Measurements from ENCODE around the gene RDX.

Gene RDX

GRCh38 chr11:110185599-110185998 lies 110.8 kb downstream of the RDX start:
- TF ChIP-seq CTCF (IDR thresholded peaks at IDR 0.05; ENCODE audit: control extremely low read depth, extremely low read depth, low read depth, missing control alignments): no peak
- ChIA-PET POLR2A (no interaction called here), CTCF (interaction anchor here (1.0 to 3.9 kb wide), 3 partner anchors 10 to 15 kb away, joined by 3 to 16 read pairs (median 12); no protein-coding TSS in a partner anchor)
- DNase-seq (ENCODE audit: extremely low spot score): no peak

DNA sequence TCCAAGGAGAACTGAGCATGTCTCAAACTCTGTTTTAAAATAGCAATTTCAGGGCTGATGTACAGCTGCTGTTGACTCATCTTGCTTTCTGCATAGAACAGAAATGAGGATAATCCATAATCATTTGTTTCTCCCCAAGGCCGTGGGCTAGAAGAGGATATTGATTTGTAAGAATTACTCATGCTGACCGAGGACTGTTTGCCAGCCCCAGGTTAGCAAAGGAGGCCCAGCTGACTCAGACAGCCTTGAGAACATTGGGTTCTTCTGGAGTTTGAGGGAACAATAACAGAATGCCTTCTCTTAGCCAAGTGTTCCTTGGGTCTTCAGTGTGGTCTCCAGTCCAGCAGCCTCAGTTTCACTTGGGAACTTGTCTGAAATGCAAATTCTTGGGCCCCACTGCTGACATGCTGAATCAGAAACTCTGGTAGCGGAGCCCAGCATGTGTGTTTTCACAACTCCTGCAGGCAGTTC lies 111.3 kb downstream of the RDX start:
- TF ChIP-seq CTCF (IDR thresholded peaks at IDR 0.05; ENCODE audit: control extremely low read depth, extremely low read depth, low read depth, missing control alignments): no peak
- POLR2A ChIA-PET: no interaction called here
- CTCF ChIA-PET: interaction anchor here (1.0 to 3.9 kb wide), 3 partner anchors 10 to 16 kb away, joined by 3 to 16 read pairs (median 12); no protein-coding TSS in a partner anchor
- DNase-seq (ENCODE audit: extremely low spot score): no peak

DNA sequence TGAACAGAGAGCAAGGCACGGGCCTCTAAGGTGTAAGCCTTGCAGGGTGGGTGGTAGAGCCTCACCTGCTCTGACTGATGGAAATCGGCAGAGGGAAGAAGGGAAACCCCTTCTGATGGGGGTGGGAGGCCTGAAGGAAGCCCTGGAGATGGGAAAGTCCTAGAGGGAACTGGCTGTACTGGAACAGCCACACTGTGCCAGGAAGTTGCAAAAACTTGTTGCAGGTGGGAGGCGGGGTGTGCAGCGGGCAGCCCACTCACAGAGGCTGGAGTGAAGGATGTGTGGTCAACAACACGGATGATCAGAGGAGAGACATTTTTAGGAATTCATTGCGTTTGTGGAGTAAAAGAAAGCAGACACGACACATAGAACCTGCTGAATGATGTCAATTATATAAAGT lies 112.0 kb downstream of the RDX start:
- no peak for DNase-seq (ENCODE audit: extremely low spot score)
- TF ChIP-seq CTCF (IDR thresholded peaks at IDR 0.05; ENCODE audit: control extremely low read depth, extremely low read depth, low read depth, missing control alignments): no peak
- CTCF ChIA-PET: interaction anchor here (3.9 kb wide), 1 partner anchor 9 kb away, joined by 16 read pairs; no protein-coding TSS in a partner anchor
- POLR2A ChIA-PET: no interaction called here

DNA sequence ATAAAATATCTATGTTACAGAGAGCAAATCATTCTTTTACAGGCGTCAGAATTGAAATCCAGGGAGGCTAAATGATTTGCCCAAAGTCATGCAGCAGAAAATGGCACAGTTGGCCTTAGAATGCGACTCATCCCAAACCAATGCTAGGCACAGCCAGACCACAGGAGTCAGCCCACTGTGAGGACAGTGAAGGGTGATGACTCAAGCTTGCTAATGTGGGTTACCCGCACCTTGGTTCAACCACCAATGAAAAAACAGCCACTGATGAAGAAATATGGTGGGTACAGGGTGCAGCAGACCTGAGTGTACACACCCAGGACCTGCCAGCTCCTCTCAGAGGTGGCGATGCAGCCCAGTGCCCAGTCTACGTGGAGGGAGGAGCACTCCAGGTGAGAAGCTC lies 113.5 kb downstream of the RDX start:
- DNase-seq (ENCODE audit: extremely low spot score): no peak
- ChIA-PET CTCF (interaction anchor here (1.1 to 1.2 kb wide), 2 partner anchors 18 to 24 kb away, joined by 3 read pairs; no protein-coding TSS in a partner anchor), POLR2A (no interaction called here)
- TF ChIP-seq CTCF (IDR thresholded peaks at IDR 0.05; ENCODE audit: control extremely low read depth, extremely low read depth, low read depth, missing control alignments): no peak

DNA sequence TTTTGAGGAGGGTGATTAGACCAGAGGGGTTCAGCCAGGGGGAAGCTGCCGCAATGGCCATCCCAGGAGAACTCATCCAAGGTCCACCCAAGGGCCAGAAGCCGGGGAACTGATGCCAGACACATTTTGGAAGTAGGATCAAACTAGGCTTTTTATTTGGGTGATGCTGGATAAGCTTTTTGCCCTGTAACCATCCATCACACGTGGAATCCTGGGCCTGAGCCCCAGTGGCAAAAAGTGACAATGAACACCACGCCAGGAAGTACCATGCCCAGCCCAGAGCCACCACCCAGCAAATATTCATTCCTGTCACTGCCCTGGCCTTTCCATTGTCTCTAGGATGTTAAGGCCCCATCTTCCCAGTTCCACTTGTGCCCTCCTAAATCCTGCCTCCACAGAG lies 117.3 kb downstream of the RDX start:
- POLR2A ChIA-PET: no interaction called here
- CTCF ChIA-PET: interaction anchor here (1.0 to 2.7 kb wide), 3 partner anchors 20 to 255 kb away, joined by 3 to 6 read pairs (median 5); no protein-coding TSS in a partner anchor
- TF ChIP-seq CTCF (IDR thresholded peaks at IDR 0.05; ENCODE audit: control extremely low read depth, extremely low read depth, low read depth, missing control alignments): no peak
- DNase-seq (ENCODE audit: extremely low spot score): no peak

DNA sequence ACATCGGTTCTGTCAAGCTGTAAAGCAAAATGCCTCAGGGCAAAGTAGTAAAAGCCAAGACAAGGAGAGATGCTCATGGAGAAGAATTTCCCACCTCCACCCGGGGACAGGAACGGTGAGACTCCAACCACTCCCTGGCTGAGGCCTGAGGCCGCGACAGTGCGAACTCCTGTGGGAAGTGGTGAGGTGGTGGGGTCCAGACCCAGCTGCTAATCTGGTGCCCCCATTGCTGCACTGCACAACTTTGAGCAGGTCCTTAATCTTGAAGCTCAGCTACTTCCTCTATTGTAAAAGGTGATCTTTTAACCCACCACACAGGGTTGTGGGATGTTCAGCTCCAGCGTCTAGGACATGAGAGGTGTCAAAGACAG lies 119.3 kb downstream of the RDX start:
- no peak for TF ChIP-seq CTCF (IDR thresholded peaks at IDR 0.05; ENCODE audit: control extremely low read depth, extremely low read depth, low read depth, missing control alignments)
- DNase-seq (ENCODE audit: extremely low spot score): no peak
- POLR2A ChIA-PET: no interaction called here
- CTCF ChIA-PET: interaction anchor here (1.2 to 1.8 kb wide), 5 partner anchors 12 to 232 kb away, joined by 3 to 5 read pairs (median 4); no protein-coding TSS in a partner anchor
